ENCODE data around the gene EME2. TPM values are rescaled to one million over a fixed set of nuclear protein-coding genes. Genes with fewer than 3 reads are reported as not detected.
A peak's percentile ranks its signal among the peaks of the same experiment; 100 is the strongest.

The EME2 gene
- polyA plus RNA-seq, 3 donors from 2014 or later: 0.79 to 2.2 (median 1.0) TPM

- H3K36me3 Mint-ChIP-seq: no peaks in the 10 kb centered on the region
- peaks cover 25 to 30% of the 10 kb centered on the region in 2 donors for H3K4me1 Mint-ChIP-seq
- no peaks in the 10 kb centered on the region for H3K9me3 Mint-ChIP-seq
- peaks cover 7 to 12% (median 10%) of the 10 kb centered on the region in 3 donors for H3K27me3 Mint-ChIP-seq (ENCODE audit: low read depth in 3 of 3)
- H3K27ac Mint-ChIP-seq: peak overlapping the region; percentile 78 to 94 (median 84)
- H3K4me3 Mint-ChIP-seq: peak overlapping the region; percentile 84 to 92 (median 85)
- no peak for DNase-seq
These were observed 8.6 kb downstream of the EME2 start for GRCh38 chr16:1781254-1781653.

- H3K27ac Mint-ChIP-seq: peak overlapping the region; percentile 78 to 94 (median 84)
- peaks cover 25 to 30% of the 10 kb centered on the region in 2 donors for H3K4me1 Mint-ChIP-seq
- peaks cover 7 to 12% (median 10%) of the 10 kb centered on the region in 3 donors for H3K27me3 Mint-ChIP-seq (ENCODE audit: low read depth in 3 of 3)
- peak; percentile 42 to 53 (median 52) for DNase-seq
- peak overlapping the region; percentile 84 to 92 (median 85) for H3K4me3 Mint-ChIP-seq
- H3K9me3 Mint-ChIP-seq: no peaks in the 10 kb centered on the region
- no peaks in the 10 kb centered on the region for H3K36me3 Mint-ChIP-seq
These were observed 9.3 kb downstream of the EME2 start for GRCh38 chr16:1781758-1782407.

GRCh38 chr16:1782408-1783264 is 10.0 kb downstream of the EME2 start, which contains the start of the genes NUBP2 and SPSB3:
Gene NUBP2, plus strand, starts transcription at chr16:1782960. Its CDS starts 61 bp downstream, at chr16:1783021.
Gene SPSB3, minus strand, starts transcription at chr16:1782571. Its CDS starts 1,088 bp downstream, at chr16:1781483.
- peak; percentile 99 for DNase-seq
- H3K4me1 Mint-ChIP-seq: peaks cover 25 to 30% of the 10 kb centered on the region in 2 donors
- H3K9me3 Mint-ChIP-seq: no peaks in the 10 kb centered on the region
- H3K27me3 Mint-ChIP-seq (ENCODE audit: low read depth in 3 of 3): peaks cover 7 to 12% (median 10%) of the 10 kb centered on the region in 3 donors
- H3K4me3 Mint-ChIP-seq: peak within 1 kb of the TSS; percentile 88 to 93 (median 91)
- peak within 1 kb of the TSS; percentile 85 to 96 (median 91) for H3K27ac Mint-ChIP-seq
- no peaks in the 10 kb centered on the region for H3K36me3 Mint-ChIP-seq

- Mint-ChIP-seq H3K27me3 (ENCODE audit: low read depth in 3 of 3) (peaks cover 5 to 9% (median 6%) of the 10 kb centered on the region in 3 donors), H3K27ac (no peak overlapping the region), H3K9me3 (no peaks in the 10 kb centered on the region), H3K4me1 (peaks cover 25 to 31% of the 10 kb centered on the region in 2 donors), H3K36me3 (peaks cover 0 to 5% (median 3%) of the 10 kb centered on the region in 3 donors), H3K4me3 (peak overlapping the region; percentile 41 to 67 (median 61))
- DNase-seq: no peak
These were observed 12.6 kb downstream of the EME2 start for GRCh38 chr16:1784977-1785845.

- H3K27ac Mint-ChIP-seq: no peak overlapping the region
- H3K27me3 Mint-ChIP-seq (ENCODE audit: low read depth in 3 of 3): peaks cover 5 to 11% (median 6%) of the 10 kb centered on the region in 3 donors
- peaks cover 0 to 5% (median 3%) of the 10 kb centered on the region in 3 donors for H3K36me3 Mint-ChIP-seq
- H3K4me1 Mint-ChIP-seq: peaks cover 25 to 30% of the 10 kb centered on the region in 2 donors
- no peaks in the 10 kb centered on the region for H3K9me3 Mint-ChIP-seq
- no peak for DNase-seq
- H3K4me3 Mint-ChIP-seq: no peak overlapping the region
These were observed 13.2 kb downstream of the EME2 start for GRCh38 chr16:1785846-1786170.

- no peak overlapping the region for H3K27ac Mint-ChIP-seq
- peaks cover 0 to 5% (median 3%) of the 10 kb centered on the region in 3 donors for H3K36me3 Mint-ChIP-seq
- H3K4me1 Mint-ChIP-seq: peaks cover 19 to 25% of the 10 kb centered on the region in 2 donors
- no peak overlapping the region for H3K4me3 Mint-ChIP-seq
- no peak for DNase-seq
- H3K27me3 Mint-ChIP-seq (ENCODE audit: low read depth in 3 of 3): peaks cover 5 to 11% (median 6%) of the 10 kb centered on the region in 3 donors
- no peaks in the 10 kb centered on the region for H3K9me3 Mint-ChIP-seq
These were observed 13.8 kb downstream of the EME2 start for GRCh38 chr16:1786242-1787055.

- no peaks in the 10 kb centered on the region for H3K9me3 Mint-ChIP-seq
- peaks cover 0 to 5% (median 3%) of the 10 kb centered on the region in 3 donors for H3K36me3 Mint-ChIP-seq
- peaks cover 5 to 9% (median 6%) of the 10 kb centered on the region in 3 donors for H3K27me3 Mint-ChIP-seq (ENCODE audit: low read depth in 3 of 3)
- no peak overlapping the region for H3K4me3 Mint-ChIP-seq
- DNase-seq: no peak
- peaks cover 14 to 21% of the 10 kb centered on the region in 2 donors for H3K4me1 Mint-ChIP-seq
- H3K27ac Mint-ChIP-seq: no peak overlapping the region
These were observed 14.4 kb downstream of the EME2 start for GRCh38 chr16:1787056-1787321.

- peaks cover 13 to 19% of the 10 kb centered on the region in 2 donors for H3K4me1 Mint-ChIP-seq
- no peaks in the 10 kb centered on the region for H3K9me3 Mint-ChIP-seq
- no peak for DNase-seq
- no peak overlapping the region for H3K27ac Mint-ChIP-seq
- peaks cover 0 to 5% (median 3%) of the 10 kb centered on the region in 3 donors for H3K36me3 Mint-ChIP-seq
- no peak overlapping the region for H3K4me3 Mint-ChIP-seq
- H3K27me3 Mint-ChIP-seq (ENCODE audit: low read depth in 3 of 3): peaks cover 3 to 7% (median 5%) of the 10 kb centered on the region in 3 donors
These were observed 14.9 kb downstream of the EME2 start for GRCh38 chr16:1787322-1788094.

- Mint-ChIP-seq H3K4me3 (no peak overlapping the region), H3K27me3 (ENCODE audit: low read depth in 3 of 3) (peaks cover 0 to 4% (median 1%) of the 10 kb centered on the region in 3 donors), H3K36me3 (peaks cover 0 to 5% (median 3%) of the 10 kb centered on the region in 3 donors), H3K4me1 (peaks cover 11 to 17% of the 10 kb centered on the region in 2 donors), H3K9me3 (no peaks in the 10 kb centered on the region), H3K27ac (no peak overlapping the region)
- DNase-seq: no peak
These were observed 15.6 kb downstream of the EME2 start for GRCh38 chr16:1788095-1788707.

- peaks cover 6 to 12% of the 10 kb centered on the region in 2 donors for H3K4me1 Mint-ChIP-seq
- H3K36me3 Mint-ChIP-seq: peaks cover 0 to 5% (median 3%) of the 10 kb centered on the region in 3 donors
- peaks cover 0 to 4% (median 1%) of the 10 kb centered on the region in 3 donors for H3K27me3 Mint-ChIP-seq (ENCODE audit: low read depth in 3 of 3)
- no peak for DNase-seq
- no peaks in the 10 kb centered on the region for H3K9me3 Mint-ChIP-seq
- H3K4me3 Mint-ChIP-seq: no peak overlapping the region
- no peak overlapping the region for H3K27ac Mint-ChIP-seq
These were observed 16.1 kb downstream of the EME2 start for GRCh38 chr16:1788708-1789100.

- H3K4me1 Mint-ChIP-seq: peaks cover 6 to 8% of the 10 kb centered on the region in 2 donors
- H3K4me3 Mint-ChIP-seq: no peak overlapping the region
- H3K36me3 Mint-ChIP-seq: peaks cover 0 to 5% (median 3%) of the 10 kb centered on the region in 3 donors
- no peak for DNase-seq
- no peaks in the 10 kb centered on the region for H3K9me3 Mint-ChIP-seq
- H3K27ac Mint-ChIP-seq: no peak overlapping the region
- peaks cover 0 to 4% (median 1%) of the 10 kb centered on the region in 3 donors for H3K27me3 Mint-ChIP-seq (ENCODE audit: low read depth in 3 of 3)
These were observed 17.0 kb downstream of the EME2 start for GRCh38 chr16:1789643-1790045.

GRCh38 chr16:1790261-1790610 is 17.6 kb downstream of the EME2 start:
- Mint-ChIP-seq H3K27ac (no peak overlapping the region), H3K36me3 (peaks cover 0 to 5% (median 3%) of the 10 kb centered on the region in 3 donors), H3K9me3 (no peaks in the 10 kb centered on the region), H3K4me3 (no peak overlapping the region), H3K4me1 (peaks cover 2 to 4% of the 10 kb centered on the region in 2 donors), H3K27me3 (ENCODE audit: low read depth in 3 of 3) (peaks cover 0 to 4% (median 1%) of the 10 kb centered on the region in 3 donors)
- DNase-seq: no peak
